ENCODE measurements around the gene SV2B. TPM values are rescaled to one million over a fixed set of nuclear protein-coding genes. Genes with fewer than 3 reads are reported as not detected.

SV2B gene
- total RNA-seq, 1 donor from 2014 or later: 0.05 TPM

DNA sequence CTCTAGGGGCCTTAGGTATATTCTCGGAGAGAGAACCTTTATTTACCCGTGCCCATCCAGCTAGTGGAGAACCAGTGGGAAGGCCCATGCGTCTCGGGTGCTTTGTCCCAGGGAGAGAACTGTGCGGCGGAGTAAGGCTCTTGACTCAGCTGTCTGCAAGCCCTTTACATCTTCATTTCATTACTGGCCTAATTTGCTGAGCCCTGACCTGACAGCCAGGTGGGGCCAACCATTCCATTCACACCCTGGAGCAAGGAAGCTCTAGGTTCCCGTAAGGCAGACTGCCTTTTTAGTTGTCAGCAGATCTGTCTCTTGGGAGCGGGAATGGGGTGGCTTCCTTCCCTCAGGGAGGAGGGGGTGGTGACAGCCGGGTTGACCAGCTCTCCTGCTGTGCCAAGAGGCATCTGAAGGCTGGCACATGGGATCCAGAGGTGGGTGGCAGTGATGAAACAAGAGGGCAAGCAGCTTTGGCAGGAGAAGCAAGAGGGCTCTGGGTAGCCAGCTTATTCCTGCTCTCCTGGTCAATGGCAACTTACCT is 36.4 kb downstream of the SV2B start:
- intact Hi-C loops (cut with micrococcal nuclease): no loop called here

- intact Hi-C loops (cut with micrococcal nuclease): no loop called here
These were observed 40.5 kb downstream of the SV2B start for GRCh38 chr15:91140601-91141000.

DNA sequence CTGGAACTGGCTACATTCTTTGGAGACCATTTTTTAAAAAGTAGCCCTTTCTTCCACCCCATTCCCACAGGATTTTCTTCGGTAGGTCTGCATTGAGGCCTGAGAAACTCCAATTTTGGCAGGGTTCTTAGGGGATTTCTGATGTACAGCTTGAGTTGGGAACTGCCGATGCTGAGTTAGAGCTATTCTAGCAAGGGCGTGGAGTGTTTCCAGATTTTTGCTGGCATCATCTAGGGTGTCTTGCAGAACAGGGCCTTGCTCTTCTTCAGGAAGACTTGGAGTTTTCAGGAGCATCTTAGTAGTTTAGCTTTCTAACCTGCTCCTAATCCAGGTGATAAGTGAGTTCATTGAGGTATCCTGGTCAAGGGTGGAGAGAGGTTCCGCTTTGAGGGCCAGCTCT is 41.0 kb downstream of the SV2B start:
- intact Hi-C loops (cut with micrococcal nuclease): no loop called here

- intact Hi-C loops (cut with micrococcal nuclease): no loop called here
These were observed 42.2 kb downstream of the SV2B start for GRCh38 chr15:91142106-91142744.

- intact Hi-C loops (cut with micrococcal nuclease): no loop called here
These were observed 42.9 kb downstream of the SV2B start for GRCh38 chr15:91142946-91143345.

DNA sequence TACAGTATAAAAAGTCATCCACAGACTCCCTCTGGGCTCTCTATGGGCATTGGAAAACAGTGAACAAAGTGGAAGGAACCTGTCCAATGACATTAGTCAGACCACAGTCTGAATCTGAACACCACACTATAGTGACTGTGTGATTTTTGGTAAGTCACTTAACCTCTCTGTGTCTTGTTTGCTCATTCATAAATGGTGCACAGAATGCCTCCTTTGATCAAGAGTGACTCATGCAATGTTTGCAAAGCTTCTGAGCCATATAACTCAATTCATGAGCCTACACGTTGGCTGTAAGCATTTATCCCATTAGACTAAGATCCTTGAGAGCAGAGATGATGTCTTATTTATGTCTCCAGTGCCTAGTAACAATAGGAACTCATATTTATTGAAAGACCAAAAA is 46.7 kb downstream of the SV2B start:
- intact Hi-C loops (cut with micrococcal nuclease): no loop called here

- intact Hi-C loops (cut with micrococcal nuclease): no loop called here
These were observed 48.2 kb downstream of the SV2B start for GRCh38 chr15:91148243-91148642.

DNA sequence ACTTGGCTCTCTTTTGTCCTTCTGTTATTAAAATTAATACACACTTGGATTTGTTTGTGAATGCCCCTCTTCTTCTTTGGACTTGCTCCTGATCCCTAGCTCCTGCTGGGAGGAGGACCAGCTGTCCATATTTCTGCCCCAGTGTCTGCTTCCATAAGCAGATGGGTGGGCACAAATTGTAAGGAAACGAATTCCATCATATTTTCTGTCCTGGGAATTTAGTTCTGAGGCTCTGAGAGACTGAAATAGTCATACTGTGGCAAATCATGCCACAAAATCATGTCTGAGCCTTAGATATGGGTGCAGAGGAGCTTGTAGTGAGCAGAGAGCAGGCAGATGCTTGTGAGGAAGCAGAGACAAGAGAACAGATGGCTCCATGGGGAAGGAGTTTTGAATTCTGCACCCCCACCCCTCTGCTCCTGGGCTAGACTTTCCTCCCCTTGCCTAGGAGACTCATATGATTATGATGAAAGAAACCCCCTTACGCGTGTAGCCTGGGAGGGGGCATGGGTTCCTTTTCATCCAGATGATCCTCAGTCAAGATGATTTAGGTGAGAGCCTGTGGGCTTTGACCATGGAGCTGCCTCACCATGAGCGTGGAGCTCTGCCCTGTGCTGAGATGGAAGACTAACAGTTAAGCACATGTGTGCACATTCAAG is 50.6 kb downstream of the SV2B start:
- intact Hi-C loops (cut with micrococcal nuclease): no loop called here

GRCh38 chr15:91151781-91152563 is 51.9 kb downstream of the SV2B start:
- intact Hi-C loops (cut with micrococcal nuclease): no loop called here

GRCh38 chr15:91152896-91153581 is 53.0 kb downstream of the SV2B start:
- intact Hi-C loops (cut with micrococcal nuclease): no loop called here

GRCh38 chr15:91153954-91154353 is 53.9 kb downstream of the SV2B start:
- intact Hi-C loops (cut with micrococcal nuclease): no loop called here

- intact Hi-C loops (cut with micrococcal nuclease): no loop called here
These were observed 56.2 kb downstream of the SV2B start for GRCh38 chr15:91156175-91156726.

GRCh38 chr15:91158415-91159394 is 58.6 kb downstream of the SV2B start:
- intact Hi-C loops (cut with micrococcal nuclease): no loop called here

- intact Hi-C loops (cut with micrococcal nuclease): no loop called here
These were observed 65.8 kb downstream of the SV2B start for GRCh38 chr15:91165850-91166249.

GRCh38 chr15:91168457-91168856 is 68.4 kb downstream of the SV2B start:
- intact Hi-C loops (cut with micrococcal nuclease): no loop called here

GRCh38 chr15:91171334-91171733 is 71.3 kb downstream of the SV2B start:
- intact Hi-C loops (cut with micrococcal nuclease): no loop called here

DNA sequence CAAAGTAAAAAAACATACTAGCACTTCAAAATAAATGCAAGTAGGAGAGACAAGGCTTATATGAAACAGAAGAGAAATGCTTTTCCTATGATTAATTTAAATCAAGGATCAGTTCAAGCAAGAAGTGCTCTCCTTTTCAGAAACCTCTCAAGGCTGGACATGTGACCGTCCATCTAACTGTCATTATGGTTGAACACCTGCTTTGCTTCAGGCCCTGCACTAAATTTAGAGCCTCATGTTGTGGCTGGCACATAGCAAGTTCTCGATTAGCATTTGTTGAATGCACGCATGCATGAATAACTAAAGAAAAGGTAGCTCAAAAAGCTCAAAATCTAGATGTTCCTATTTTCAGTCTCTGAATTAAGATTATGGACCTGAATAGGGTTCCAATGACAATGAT is 82.0 kb downstream of the SV2B start:
- intact Hi-C loops (cut with micrococcal nuclease): no loop called here

- intact Hi-C loops (cut with micrococcal nuclease): no loop called here
These were observed 83.5 kb downstream of the SV2B start for GRCh38 chr15:91183596-91183995.

GRCh38 chr15:91184441-91184840 is 84.4 kb downstream of the SV2B start:
- intact Hi-C loops (cut with micrococcal nuclease): no loop called here
